Measurements from ENCODE around the gene TMED8.

GRCh38 chr14:77356899-77357298, 20.0 kb downstream of the TMED8 start:
- TF ChIP-seq POLR2A (IDR thresholded peaks at IDR 0.05; ENCODE audit: low read length), result no peak
- TF ChIP-seq GATA1 (IDR thresholded peaks at IDR 0.05; ENCODE audit: low read depth, low read length), result no peak

Measured in erythroblast (primary cell).